H4 (cell line): ENCODE measurements around the gene LUC7L3. TPM values are rescaled to one million over a fixed set of nuclear protein-coding genes. Genes with fewer than 3 reads are reported as not detected.

Experiments used
- DNase-seq: peaks from one replicate; pipeline ENCODE4 v3.0.0-alpha.2; 2015; ENCODE audit warnings: low spot score
- total RNA-seq: library from RNA; depleted of rRNA; stranded (reverse); fragments of >200 nt; shearing (Covaris generic); gene quantifications from 2 replicates; pipeline ENCODE4 v1.2.3, GENCODE V29; 2014

LUC7L3 gene
- total RNA-seq, 1 experiment from 2014 or later = 18.7 TPM

- no peak for DNase-seq
Observed at GRCh38 chr17:50685691-50686493, 33.5 kb upstream of the LUC7L3 start.

- peak; percentile 91 for DNase-seq
Observed at GRCh38 chr17:50686494-50687199, 32.8 kb upstream of the LUC7L3 start.

GRCh38 chr17:50687200-50688066 lies 32.0 kb upstream of the LUC7L3 start:
- DNase-seq = peak; percentile 39

DNA sequence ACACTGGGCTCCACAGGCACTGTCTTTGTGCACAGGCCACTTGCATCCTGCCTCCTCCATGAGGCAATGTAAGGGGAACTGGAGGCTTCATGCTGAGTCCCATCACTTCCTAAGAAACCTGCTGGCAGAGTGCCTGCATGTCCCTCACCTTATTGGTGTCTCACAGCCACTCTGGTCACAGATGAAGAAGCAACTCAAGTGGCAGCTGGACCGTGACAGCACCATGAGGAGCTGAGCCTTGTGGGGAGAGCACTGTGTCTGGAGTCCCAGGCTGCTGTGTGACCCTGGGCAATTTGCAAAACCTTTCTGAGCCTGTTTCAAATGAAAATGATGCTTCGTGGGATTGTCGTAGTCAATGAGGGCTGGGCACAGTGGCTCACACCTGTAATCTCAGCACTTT lies 31.2 kb upstream of the LUC7L3 start:
- DNase-seq = no peak

DNA sequence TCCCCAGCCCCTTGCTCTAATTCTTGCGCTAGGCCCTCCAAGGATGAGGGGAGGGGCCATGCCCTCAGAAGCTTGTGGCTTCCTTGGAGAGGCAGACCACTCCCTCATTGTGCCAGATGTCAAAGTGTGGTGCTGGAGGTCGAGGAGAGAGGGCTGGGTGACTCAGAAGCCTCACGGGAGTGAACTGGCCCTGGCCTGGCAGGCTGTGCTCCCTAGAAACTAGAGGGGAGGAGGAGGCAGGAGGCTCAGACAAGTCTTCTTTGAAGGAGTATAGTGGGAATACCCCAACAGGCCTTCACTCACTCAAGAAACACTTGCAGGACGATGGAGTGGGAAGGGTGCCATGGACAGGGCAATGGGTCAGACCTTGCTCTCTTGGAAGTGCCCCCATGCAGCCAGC lies 30.2 kb upstream of the LUC7L3 start:
- peak; percentile 54 for DNase-seq

DNA sequence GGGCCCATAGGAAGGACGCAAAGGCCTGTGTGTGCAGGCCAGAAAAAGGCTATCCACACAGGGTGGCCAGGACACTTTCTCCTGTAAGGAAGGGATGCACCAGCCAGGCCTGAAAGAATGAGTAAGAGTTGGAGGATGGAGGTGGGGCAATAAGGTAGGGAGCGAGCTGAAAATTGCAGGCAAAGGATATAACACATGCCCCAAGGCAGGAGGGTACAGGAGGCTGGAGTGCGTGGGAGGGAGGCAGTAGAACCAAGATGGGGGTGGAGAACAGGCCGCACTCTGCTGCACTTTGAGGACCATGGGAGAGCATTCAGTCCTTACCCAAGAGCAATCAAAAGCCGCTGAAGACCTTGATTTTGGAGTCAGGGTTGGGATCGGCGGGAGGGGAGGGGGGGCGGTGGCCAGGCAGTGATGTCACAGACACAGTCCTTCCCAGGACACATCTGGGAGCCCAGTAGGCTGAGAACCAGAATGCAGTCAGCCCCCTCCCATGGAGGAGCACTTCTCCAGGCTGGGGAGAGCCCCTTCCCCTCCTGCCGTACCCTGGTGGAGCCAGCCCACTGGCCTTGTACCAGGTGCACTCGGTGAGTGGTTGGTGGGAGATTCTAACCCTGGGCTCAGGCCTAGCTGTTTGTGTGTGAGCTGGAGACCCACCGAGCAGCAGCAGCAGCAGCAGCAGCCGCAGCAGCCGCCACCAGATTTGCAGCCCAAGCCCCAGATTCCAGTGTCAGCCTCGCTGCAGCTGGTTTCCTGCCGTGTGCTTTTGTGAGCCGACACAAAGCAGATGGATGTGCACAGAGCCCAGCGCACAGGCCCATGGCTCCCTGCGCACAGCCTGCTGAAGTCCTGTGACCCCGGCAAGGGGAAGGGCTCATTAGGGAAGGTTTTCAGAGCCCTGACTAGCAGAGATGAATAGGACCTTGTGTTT lies 29.2 kb upstream of the LUC7L3 start:
- DNase-seq = no peak

DNA sequence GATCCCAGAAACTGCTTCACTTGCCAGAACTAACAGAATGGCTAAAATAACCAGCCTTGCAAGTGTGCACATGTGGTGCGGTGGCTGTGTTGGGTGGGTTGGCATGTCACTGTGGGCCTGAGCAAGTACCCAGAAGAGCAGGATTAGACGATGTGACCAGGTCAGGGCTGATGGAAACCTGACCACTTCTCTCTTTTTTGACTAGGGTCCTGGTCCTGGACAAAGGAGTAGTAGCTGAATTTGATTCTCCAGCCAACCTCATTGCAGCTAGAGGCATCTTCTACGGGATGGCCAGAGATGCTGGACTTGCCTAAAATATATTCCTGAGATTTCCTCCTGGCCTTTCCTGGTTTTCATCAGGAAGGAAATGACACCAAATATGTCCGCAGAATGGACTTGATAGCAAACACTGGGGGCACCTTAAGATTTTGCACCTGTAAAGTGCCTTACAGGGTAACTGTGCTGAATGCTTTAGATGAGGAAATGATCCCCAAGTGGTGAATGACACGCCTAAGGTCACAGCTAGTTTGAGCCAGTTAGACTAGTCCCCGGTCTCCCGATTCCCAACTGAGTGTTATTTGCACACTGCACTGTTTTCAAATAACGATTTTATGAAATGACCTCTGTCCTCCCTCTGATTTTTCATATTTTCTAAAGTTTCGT lies 28.4 kb upstream of the LUC7L3 start:
- no peak for DNase-seq

DNA sequence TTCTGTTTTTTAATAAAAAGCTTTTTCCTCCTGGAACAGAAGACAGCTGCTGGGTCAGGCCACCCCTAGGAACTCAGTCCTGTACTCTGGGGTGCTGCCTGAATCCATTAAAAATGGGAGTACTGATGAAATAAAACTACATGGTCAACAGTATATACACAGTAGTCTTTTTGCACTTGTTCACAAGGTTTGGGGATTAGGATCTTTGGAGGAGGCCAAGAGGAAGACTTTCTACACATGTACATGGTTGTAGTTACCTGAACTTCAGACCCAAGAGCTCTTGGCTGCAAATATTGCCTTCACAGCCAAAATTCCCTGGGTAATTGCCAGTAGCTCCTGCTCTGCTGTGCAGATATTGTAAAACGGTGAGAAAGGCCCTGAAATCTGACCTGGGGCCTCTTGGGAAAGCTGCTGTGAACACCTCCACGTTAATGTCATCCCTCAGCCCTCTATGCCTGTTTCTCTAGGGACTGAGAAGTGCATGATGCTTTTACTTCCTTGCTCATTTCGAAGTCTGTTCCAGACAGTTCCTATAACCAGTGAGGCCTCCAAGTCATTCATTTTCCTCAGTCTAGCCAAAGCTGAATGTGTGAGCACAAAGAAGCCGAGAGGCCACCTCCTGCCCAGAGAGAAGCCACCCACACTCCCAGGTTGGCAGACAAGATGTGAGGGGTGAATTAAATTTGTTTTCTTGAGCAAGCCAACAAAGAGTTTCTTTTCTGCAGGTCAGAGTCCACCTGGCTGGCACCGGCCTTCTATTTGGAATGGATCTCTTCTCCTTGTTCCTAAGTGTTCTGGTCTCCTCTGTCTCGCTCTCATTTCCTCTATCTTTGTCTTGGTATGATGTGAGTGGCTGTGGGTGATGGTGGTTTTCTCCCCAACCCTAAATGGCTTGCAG lies 27.6 kb upstream of the LUC7L3 start:
- DNase-seq = no peak

GRCh38 chr17:50692448-50693035 lies 26.9 kb upstream of the LUC7L3 start:
- DNase-seq = no peak

- DNase-seq = no peak
Observed at GRCh38 chr17:50693036-50693682, 26.2 kb upstream of the LUC7L3 start.

GRCh38 chr17:50696365-50696879 lies 23.0 kb upstream of the LUC7L3 start:
- DNase-seq = no peak

- no peak for DNase-seq
Observed at GRCh38 chr17:50697062-50697461, 22.3 kb upstream of the LUC7L3 start.

DNA sequence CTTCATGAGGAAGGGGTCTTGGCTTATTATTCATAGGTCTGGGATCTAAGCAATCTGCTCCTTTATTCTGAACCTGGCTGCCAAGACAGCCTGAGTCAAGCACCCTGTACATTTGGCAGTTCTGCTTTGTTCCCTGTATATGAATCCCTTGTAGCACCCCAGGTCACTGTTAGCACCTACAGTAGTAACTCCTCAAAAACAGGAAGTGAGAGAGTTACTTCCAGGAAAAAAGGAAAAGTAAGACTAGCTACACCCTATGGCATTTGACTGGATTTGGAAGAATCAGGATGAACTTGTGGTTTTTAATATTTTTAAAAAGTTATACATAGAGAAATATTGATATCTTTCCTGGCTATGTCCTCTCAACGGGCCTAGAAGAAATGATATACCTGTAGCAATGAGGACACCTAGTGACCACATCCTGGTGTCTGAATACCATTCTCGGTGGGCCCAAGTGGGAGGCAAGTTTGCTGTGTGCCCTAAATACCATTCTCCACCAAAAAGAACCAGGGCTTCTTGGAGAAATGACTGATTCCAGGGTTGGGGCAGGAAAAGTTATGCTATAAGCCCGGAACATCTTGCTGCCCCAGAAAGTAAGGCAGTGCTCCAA lies 21.6 kb upstream of the LUC7L3 start:
- no peak for DNase-seq

- DNase-seq = no peak
Observed at GRCh38 chr17:50699410-50699809, 20.0 kb upstream of the LUC7L3 start.

- no peak for DNase-seq
Observed at GRCh38 chr17:50703162-50703561, 16.2 kb upstream of the LUC7L3 start.

DNA sequence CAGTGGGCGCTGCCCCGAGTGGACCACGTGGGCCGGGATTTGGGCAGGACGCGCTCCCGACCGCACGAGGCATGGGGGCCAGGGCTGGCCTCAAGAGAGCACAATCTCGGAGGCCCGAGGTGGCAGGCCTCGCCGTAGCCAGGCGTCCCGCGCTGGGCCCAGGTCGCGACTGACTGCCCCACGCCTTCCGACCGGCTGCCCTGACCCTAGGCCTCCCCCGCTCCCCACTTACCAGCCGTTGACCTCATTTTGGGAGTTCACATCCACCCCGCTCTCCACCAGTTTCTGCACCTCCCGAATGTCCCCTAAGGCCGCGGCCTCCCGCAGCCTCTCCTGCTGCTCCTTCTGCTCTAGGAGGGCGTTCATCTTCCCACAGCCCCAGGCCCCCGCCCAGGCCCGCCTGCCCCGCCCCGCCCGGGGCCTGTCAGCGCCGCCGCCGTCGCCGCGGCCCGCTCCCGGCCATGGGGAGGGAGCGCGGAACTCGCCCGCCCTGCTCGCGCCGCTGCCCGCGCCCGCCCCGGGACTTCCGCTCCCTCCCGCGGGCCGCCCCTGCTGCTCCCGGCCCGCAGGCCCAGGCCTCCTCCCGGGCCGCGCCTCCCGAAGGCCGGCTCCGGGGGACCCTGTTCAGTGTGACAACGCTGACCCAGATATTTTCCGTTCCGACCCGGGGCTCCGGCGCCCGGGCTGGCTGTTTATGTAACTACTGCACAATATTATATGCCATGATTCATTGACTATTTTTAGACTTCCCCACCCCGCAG lies 11.9 kb upstream of the LUC7L3 start, which contains the start of gene ANKRD40:
ANKRD40 (minus strand) TSS at position 626 of the 761 bp plus-strand sequence; CDS start at position 366, 260 bp downstream.
- DNase-seq = peak; percentile 90
